Lower lobe of right lung (tissue), 2 donors: Measurements from ENCODE around the gene MPPED1. TPM values are rescaled to one million over a fixed set of nuclear protein-coding genes. Genes with fewer than 3 reads are reported as not detected.

Experiments
- ATAC-seq, 2 donors: fragments of 200-7000 bp; cut with Tn5 transposase; one replicate each; pipeline ENCODE4 v1.9.1; 2020 to 2022; ENCODE audit warnings: mild to moderate bottlenecking in 2 of 2, moderate library complexity in 2 of 2
- DNase-seq: peaks from one replicate; pipeline ENCODE4 v3.0.0-alpha.2; 2020
- H3K27ac ChIP-seq: fragments of 200-600 bp; one replicate; pipeline ENCODE4 v1.8.0; 2022
- H3K27me3 ChIP-seq: fragments of 200-600 bp; one replicate; pipeline ENCODE4 v1.8.0; 2022; ENCODE audit warnings: low read depth
- H3K36me3 ChIP-seq: fragments of 200-600 bp; one replicate; pipeline ENCODE4 v1.8.0; 2022; ENCODE audit warnings: mild to moderate bottlenecking
- H3K4me1 ChIP-seq: fragments of 200-600 bp; one replicate; pipeline ENCODE4 v1.8.0; 2022
- H3K4me3 ChIP-seq: fragments of 200-600 bp; one replicate; pipeline ENCODE4 v1.8.0; 2022; ENCODE audit warnings: mild to moderate bottlenecking
- H3K9me3 ChIP-seq: fragments of 200-600 bp; one replicate; pipeline ENCODE4 v1.8.0; 2022
- intact Hi-C: fragments of 100-400 bp; cut with DNase I; formaldehyde crosslinking; loops from one replicate; pipeline ENCODE4 v1.11.0; 2022
- total RNA-seq: library from RNA; stranded (reverse); fragmentation: NEBNext Ultra II Directional; extraction: Animal tissue kit (Norgen Biotek cat#: 25700); gene quantifications from one replicate; pipeline ENCODE4 v1.2.1, GENCODE V29; 2021
- TF ChIP-seq, protein P1 (sequence below): fragments of 200-600 bp; IDR thresholded peaks from one replicate; pipeline ENCODE4 v1.8.0; 2022; ENCODE audit warnings: antibody characterized with exemption, mild to moderate bottlenecking
- donor health status: DM: no; HTN: yes; CAD: no; lungs with severe emphysema.

MPPED1 gene
- total RNA-seq, 1 donor from 2014 or later: not detected

DNA sequence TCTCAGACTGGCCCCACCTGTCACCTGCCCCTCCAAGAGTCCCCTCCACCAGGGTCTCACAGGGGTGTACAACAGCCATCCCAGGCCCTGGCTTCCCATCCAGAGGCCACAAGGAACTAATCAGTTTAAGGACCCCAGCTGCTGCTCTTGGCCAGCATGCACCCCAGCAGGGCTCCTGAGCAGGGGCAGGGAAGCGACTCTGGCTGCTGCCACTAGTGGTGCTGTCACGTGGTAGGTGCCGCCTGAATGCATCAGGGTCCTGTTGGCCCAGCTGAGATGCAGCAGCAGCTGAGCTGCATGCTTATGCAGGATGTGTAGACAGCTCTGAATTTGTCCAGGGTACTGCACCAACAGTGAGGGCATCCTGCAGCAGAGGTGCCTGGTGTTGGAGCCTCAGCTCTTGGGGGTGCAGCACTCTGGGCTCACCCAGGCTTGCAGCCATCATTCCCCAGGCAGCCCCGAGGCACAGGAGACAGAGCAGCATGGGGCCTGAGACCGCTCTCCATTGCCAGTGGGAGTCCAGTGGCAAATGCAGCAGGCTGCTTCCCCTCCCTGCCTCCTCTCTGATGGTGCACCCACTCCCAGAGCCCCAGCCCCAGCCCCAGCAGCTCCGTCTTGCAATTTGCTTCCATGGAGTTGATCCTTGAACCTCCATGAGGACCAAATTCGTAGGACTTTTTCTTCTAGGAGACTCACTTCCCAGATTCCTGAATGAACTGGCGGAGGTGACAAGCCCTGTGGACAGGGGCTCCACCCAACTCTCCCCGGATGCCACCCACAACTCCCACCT is 98.7 kb downstream of the MPPED1 start:
- no peaks in the 10 kb centered on the region for H3K27me3 ChIP-seq
- H3K4me1 ChIP-seq: no peaks in the 10 kb centered on the region
- H3K4me3 ChIP-seq: no peak overlapping the region
- TF ChIP-seq, protein P1, sequence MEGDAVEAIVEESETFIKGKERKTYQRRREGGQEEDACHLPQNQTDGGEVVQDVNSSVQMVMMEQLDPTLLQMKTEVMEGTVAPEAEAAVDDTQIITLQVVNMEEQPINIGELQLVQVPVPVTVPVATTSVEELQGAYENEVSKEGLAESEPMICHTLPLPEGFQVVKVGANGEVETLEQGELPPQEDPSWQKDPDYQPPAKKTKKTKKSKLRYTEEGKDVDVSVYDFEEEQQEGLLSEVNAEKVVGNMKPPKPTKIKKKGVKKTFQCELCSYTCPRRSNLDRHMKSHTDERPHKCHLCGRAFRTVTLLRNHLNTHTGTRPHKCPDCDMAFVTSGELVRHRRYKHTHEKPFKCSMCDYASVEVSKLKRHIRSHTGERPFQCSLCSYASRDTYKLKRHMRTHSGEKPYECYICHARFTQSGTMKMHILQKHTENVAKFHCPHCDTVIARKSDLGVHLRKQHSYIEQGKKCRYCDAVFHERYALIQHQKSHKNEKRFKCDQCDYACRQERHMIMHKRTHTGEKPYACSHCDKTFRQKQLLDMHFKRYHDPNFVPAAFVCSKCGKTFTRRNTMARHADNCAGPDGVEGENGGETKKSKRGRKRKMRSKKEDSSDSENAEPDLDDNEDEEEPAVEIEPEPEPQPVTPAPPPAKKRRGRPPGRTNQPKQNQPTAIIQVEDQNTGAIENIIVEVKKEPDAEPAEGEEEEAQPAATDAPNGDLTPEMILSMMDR: no peak
- ATAC-seq (no peak), DNase-seq (no peak)
- no peak overlapping the region for H3K27ac ChIP-seq
- H3K9me3 ChIP-seq: no peaks in the 10 kb centered on the region
- H3K36me3 ChIP-seq: no peaks in the 10 kb centered on the region
- intact Hi-C loops: no loop called here

GRCh38 chr22:43511276-43511910 is 99.6 kb downstream of the MPPED1 start:
- no peak overlapping the region for H3K27ac ChIP-seq
- no peaks in the 10 kb centered on the region for H3K36me3 ChIP-seq
- no peak for ATAC-seq
- intact Hi-C loops: no loop called here
- no peaks in the 10 kb centered on the region for H3K4me1 ChIP-seq
- H3K4me3 ChIP-seq: no peak overlapping the region
- TF ChIP-seq, protein P1: no peak
- no peaks in the 10 kb centered on the region for H3K9me3 ChIP-seq
- peak; percentile 21 for DNase-seq
- H3K27me3 ChIP-seq: peaks cover 7% of the 10 kb centered on the region

- Histone ChIP-seq H3K36me3 (no peaks in the 10 kb centered on the region), H3K4me1 (no peaks in the 10 kb centered on the region), H3K4me3 (no peak overlapping the region), H3K27me3 (peaks cover 13% of the 10 kb centered on the region), H3K27ac (no peak overlapping the region), H3K9me3 (no peaks in the 10 kb centered on the region)
- intact Hi-C loops: no loop called here
- TF ChIP-seq, protein P1: no peak
- no peak for ATAC-seq
- DNase-seq: peak; percentile 29
These were observed 100.5 kb downstream of the MPPED1 start for GRCh38 chr22:43512279-43512678.

- TF ChIP-seq, protein P1: no peak
- H3K4me1 ChIP-seq: no peaks in the 10 kb centered on the region
- peaks cover 13% of the 10 kb centered on the region for H3K27me3 ChIP-seq
- no peak for ATAC-seq
- H3K27ac ChIP-seq: no peak overlapping the region
- no peaks in the 10 kb centered on the region for H3K9me3 ChIP-seq
- peak; percentile 32 for DNase-seq
- no peak overlapping the region for H3K4me3 ChIP-seq
- no peaks in the 10 kb centered on the region for H3K36me3 ChIP-seq
- intact Hi-C loops: no loop called here
These were observed 102.8 kb downstream of the MPPED1 start for GRCh38 chr22:43514476-43515157.

GRCh38 chr22:43515411-43515810 is 103.6 kb downstream of the MPPED1 start:
- Histone ChIP-seq H3K4me3 (no peak overlapping the region), H3K27me3 (peaks cover 13% of the 10 kb centered on the region), H3K4me1 (no peaks in the 10 kb centered on the region), H3K27ac (no peak overlapping the region), H3K36me3 (no peaks in the 10 kb centered on the region), H3K9me3 (no peaks in the 10 kb centered on the region)
- no peak for DNase-seq
- TF ChIP-seq, protein P1: no peak
- ATAC-seq: no peak
- intact Hi-C loops: no loop called here
